Measurements from ENCODE around the gene ENPP1.
"Not testable (repeated sequence)": the region's sequence is repeated elsewhere in the genome, so short reads cannot be mapped to it uniquely, and the experiment has no call there.

The ENPP1 gene

DNA sequence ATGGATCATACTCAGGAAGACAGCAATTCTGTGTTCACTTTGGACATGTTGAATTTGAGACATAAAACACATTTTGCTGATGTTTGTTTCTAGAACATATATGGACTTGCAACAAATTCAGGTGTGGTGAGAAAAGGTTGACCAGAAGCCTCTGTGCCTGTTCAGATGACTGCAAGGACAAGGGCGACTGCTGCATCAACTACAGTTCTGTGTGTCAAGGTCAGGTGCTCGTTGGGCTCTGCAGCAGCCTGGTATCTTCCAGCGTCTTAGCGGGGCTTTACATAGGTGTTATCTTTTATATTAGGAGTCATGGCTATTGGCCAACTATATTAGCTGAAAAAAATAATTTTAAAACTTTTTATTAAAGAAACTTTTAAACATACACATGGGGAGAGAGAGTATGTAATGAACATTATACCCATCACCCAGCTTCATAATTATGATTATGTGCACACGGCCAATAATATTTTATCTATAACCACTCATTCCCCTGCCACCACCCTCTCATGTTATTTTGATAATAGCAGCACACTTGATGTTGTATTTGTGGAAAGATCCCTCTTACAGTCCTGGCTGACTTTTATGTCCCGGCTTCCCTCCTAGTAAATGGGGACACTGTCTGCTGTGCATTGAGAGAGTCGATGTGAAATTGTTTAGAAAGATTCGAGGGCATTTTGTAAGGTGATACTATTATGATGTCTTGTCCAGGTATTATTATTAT lies 43.4 kb downstream of the ENPP1 start:
- no peaks in the 10 kb centered on the region for H3K36me3 Mint-ChIP-seq (ENCODE audit: low read depth)
- no peaks in the 10 kb centered on the region for H3K9me3 Mint-ChIP-seq
- H3K4me3 Mint-ChIP-seq, result no peak overlapping the region
- no peak overlapping the region for H3K27ac Mint-ChIP-seq
- intact Hi-C loops (cut with micrococcal nuclease), result no loop called here
- H3K4me1 Mint-ChIP-seq (ENCODE audit: low read depth), result no peaks in the 10 kb centered on the region
- H3K27me3 Mint-ChIP-seq, result no peaks in the 10 kb centered on the region

DNA sequence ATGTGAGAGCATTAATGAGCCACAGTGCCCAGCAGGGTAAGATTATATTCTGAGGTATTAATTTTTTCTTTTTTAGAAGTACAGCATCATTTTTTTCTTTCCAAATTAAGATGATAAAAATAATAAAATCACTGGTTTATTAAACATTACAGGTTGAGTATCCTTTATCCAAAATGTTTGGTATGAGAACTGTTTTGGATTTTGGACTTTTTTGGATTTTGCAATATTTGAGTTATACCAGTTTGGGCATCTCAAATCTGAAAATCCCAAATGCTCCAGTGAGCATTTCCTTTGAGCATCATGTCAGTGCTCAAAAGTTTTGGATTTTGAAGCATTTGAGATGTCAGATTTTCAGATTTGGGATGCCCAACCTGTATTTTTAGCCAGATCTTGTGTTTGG lies 44.4 kb downstream of the ENPP1 start:
- intact Hi-C loops (cut with micrococcal nuclease), result no loop called here

GRCh38 chr6:131854803-131855202 lies 47.0 kb downstream of the ENPP1 start:
- H3K36me3 Mint-ChIP-seq (ENCODE audit: low read depth), result no peaks in the 10 kb centered on the region
- no peak overlapping the region for H3K27ac Mint-ChIP-seq
- intact Hi-C loops (cut with micrococcal nuclease), result no loop called here
- no peaks in the 10 kb centered on the region for H3K4me1 Mint-ChIP-seq (ENCODE audit: low read depth)
- no peaks in the 10 kb centered on the region for H3K27me3 Mint-ChIP-seq
- H3K4me3 Mint-ChIP-seq, result no peak overlapping the region
- H3K9me3 Mint-ChIP-seq, result no peaks in the 10 kb centered on the region

More for the DNA sequence above, 44.4 kb downstream of the ENPP1 start:
- Mint-ChIP-seq H3K27ac (no peak overlapping the region), H3K36me3 (ENCODE audit: low read depth) (no peaks in the 10 kb centered on the region), H3K27me3 (no peaks in the 10 kb centered on the region), H3K4me3 (no peak overlapping the region), H3K4me1 (ENCODE audit: low read depth) (no peaks in the 10 kb centered on the region), H3K9me3 (no peaks in the 10 kb centered on the region)

DNA sequence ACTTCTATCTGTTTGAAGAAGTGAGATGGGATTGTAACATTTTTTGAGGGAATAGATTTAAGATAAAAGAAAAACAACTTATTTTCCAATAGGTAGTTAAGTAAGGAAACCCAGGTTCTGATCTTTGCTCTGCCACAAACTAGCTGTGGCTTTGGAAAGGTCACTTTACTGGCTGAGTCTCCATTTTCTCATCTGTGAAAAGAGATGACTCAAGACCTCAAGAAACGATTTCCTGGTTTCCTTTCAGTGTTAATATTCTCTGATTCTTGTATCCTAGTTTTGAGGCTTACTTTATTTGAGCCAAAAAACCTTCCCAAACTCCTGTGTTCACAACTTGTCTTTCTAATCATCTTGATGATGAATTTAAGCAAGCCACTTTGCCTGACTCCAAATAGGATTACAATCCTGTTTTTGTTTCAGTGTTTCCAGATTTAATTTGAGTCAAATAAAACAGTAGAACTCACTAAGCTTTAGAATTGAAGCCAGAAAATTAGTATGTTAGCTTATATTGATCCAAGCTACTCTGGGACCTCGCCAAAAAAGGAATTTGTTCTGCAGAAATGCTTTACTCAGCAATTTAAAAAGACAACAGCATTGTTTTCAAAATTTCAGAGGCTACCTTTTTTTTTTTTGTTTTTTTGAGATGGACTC lies 51.1 kb downstream of the ENPP1 start:
- Mint-ChIP-seq H3K27me3 (no peaks in the 10 kb centered on the region), H3K36me3 (ENCODE audit: low read depth) (no peaks in the 10 kb centered on the region), H3K27ac (no peak overlapping the region), H3K4me1 (ENCODE audit: low read depth) (no peaks in the 10 kb centered on the region), H3K4me3 (no peak overlapping the region), H3K9me3 (no peaks in the 10 kb centered on the region)
- intact Hi-C loops (cut with micrococcal nuclease), result no loop called here

DNA sequence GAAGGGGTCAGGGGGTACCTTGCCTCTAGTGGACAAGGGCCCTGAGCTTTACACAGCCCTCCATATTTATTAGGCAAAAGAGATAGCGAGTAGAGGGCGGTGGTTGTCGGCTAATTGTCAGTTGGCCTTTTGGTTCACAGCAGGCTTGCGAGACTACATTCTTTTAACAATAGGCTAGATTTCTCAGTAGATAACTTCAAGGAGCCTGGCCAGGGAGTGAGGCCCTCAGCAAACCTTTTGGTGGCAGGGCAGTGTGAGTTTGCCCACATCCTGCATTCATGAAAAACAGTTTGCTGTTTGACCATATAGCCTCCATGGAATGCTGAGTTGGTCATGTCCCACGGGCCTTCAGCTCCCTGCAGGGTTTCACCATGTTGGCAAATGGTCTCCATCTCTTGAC lies 51.8 kb downstream of the ENPP1 start:
- H3K36me3 Mint-ChIP-seq (ENCODE audit: low read depth); H3K4me3 Mint-ChIP-seq; H3K4me1 Mint-ChIP-seq (ENCODE audit: low read depth); H3K27ac Mint-ChIP-seq; H3K27me3 Mint-ChIP-seq; intact Hi-C loops (cut with micrococcal nuclease); H3K9me3 Mint-ChIP-seq: not testable (repeated sequence)

GRCh38 chr6:131861381-131861780 lies 53.6 kb downstream of the ENPP1 start:
- intact Hi-C loops (cut with micrococcal nuclease), result no loop called here
- H3K36me3 Mint-ChIP-seq (ENCODE audit: low read depth), result no peaks in the 10 kb centered on the region
- H3K4me1 Mint-ChIP-seq (ENCODE audit: low read depth), result no peaks in the 10 kb centered on the region
- no peak overlapping the region for H3K27ac Mint-ChIP-seq
- no peaks in the 10 kb centered on the region for H3K27me3 Mint-ChIP-seq
- H3K9me3 Mint-ChIP-seq, result no peaks in the 10 kb centered on the region
- H3K4me3 Mint-ChIP-seq, result no peak overlapping the region

- intact Hi-C loops (cut with micrococcal nuclease), result no loop called here
Measured at GRCh38 chr6:131862476-131862875, 54.7 kb downstream of the ENPP1 start.

DNA sequence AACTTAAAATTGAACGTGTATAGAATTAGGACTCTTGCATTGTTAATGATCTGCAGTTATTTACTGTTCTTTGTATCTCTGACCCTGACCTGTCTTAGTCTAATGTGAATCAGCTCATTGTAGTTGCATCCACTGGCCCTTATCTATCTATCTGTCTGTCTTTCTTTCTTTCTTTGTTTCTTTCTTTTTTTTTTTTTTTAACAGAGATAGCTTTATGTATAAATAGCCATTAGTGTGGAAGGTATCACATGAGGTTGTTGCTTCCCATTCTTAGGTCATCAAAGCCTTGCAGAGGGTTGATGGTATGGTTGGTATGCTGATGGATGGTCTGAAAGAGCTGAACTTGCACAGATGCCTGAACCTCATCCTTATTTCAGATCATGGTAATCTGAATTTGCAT lies 59.9 kb downstream of the ENPP1 start:
- H3K4me3 Mint-ChIP-seq, result no peak overlapping the region
- H3K9me3 Mint-ChIP-seq, result no peaks in the 10 kb centered on the region
- no peaks in the 10 kb centered on the region for H3K4me1 Mint-ChIP-seq (ENCODE audit: low read depth)
- no peaks in the 10 kb centered on the region for H3K36me3 Mint-ChIP-seq (ENCODE audit: low read depth)
- H3K27ac Mint-ChIP-seq, result no peak overlapping the region
- no peaks in the 10 kb centered on the region for H3K27me3 Mint-ChIP-seq
- intact Hi-C loops (cut with micrococcal nuclease), result no loop called here

More at GRCh38 chr6:131862476-131862875, 54.7 kb downstream of the ENPP1 start:
- no peaks in the 10 kb centered on the region for H3K27me3 Mint-ChIP-seq
- H3K4me1 Mint-ChIP-seq (ENCODE audit: low read depth), result no peaks in the 10 kb centered on the region
- no peak overlapping the region for H3K27ac Mint-ChIP-seq
- H3K4me3 Mint-ChIP-seq, result no peak overlapping the region
- no peaks in the 10 kb centered on the region for H3K36me3 Mint-ChIP-seq (ENCODE audit: low read depth)
- no peaks in the 10 kb centered on the region for H3K9me3 Mint-ChIP-seq

DNA sequence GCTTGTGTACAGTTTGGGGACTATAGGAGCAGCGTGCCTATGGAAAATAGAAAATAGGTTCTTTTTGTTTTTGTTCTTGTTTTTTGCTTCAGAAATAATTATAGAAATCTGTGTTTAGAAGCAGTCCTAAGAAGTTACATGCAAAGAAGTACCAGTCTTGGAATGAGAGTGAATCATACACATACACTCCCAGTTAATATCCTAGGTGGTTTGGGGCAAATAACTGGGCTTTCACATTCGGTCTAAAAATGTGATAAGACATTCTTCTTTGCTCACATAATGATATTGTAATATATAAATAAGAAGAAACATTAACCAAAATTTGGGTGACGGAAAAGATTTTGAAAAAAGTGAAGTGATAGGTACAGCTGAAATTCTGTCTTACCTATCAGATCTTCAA lies 61.0 kb downstream of the ENPP1 start:
- intact Hi-C loops (cut with micrococcal nuclease), result no loop called here
- no peak overlapping the region for H3K4me3 Mint-ChIP-seq
- no peaks in the 10 kb centered on the region for H3K36me3 Mint-ChIP-seq (ENCODE audit: low read depth)
- no peaks in the 10 kb centered on the region for H3K4me1 Mint-ChIP-seq (ENCODE audit: low read depth)
- no peak overlapping the region for H3K27ac Mint-ChIP-seq
- H3K9me3 Mint-ChIP-seq, result no peaks in the 10 kb centered on the region
- no peaks in the 10 kb centered on the region for H3K27me3 Mint-ChIP-seq

DNA sequence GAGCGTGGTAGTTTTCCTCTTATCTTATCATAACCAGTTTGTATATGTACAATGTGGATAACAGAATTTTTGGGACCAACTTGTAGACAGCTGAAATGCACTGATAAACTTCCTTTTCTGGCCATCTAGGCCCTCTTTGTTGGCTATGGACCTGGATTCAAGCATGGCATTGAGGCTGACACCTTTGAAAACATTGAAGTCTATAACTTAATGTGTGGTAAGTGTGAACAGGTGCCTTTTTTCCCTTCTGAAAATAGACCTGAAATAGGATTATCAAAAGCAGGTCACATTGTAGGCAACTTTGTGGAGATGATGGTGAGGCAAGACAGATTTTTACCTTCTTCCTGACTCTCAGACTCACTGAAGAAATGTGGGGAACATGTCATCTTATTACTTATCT lies 67.8 kb downstream of the ENPP1 start:
- no peaks in the 10 kb centered on the region for H3K36me3 Mint-ChIP-seq (ENCODE audit: low read depth)
- no peaks in the 10 kb centered on the region for H3K27me3 Mint-ChIP-seq
- intact Hi-C loops (cut with micrococcal nuclease), result no loop called here
- no peak overlapping the region for H3K27ac Mint-ChIP-seq
- H3K4me1 Mint-ChIP-seq (ENCODE audit: low read depth), result no peaks in the 10 kb centered on the region
- no peaks in the 10 kb centered on the region for H3K9me3 Mint-ChIP-seq
- H3K4me3 Mint-ChIP-seq, result no peak overlapping the region

GRCh38 chr6:131876545-131876944 lies 68.7 kb downstream of the ENPP1 start:
- no peak overlapping the region for H3K4me3 Mint-ChIP-seq
- H3K4me1 Mint-ChIP-seq (ENCODE audit: low read depth), result no peaks in the 10 kb centered on the region
- intact Hi-C loops (cut with micrococcal nuclease), result no loop called here
- no peak overlapping the region for H3K27ac Mint-ChIP-seq
- H3K27me3 Mint-ChIP-seq, result no peaks in the 10 kb centered on the region
- no peaks in the 10 kb centered on the region for H3K36me3 Mint-ChIP-seq (ENCODE audit: low read depth)
- no peaks in the 10 kb centered on the region for H3K9me3 Mint-ChIP-seq

- Mint-ChIP-seq H3K27ac (no peak overlapping the region), H3K36me3 (ENCODE audit: low read depth) (no peaks in the 10 kb centered on the region), H3K4me1 (ENCODE audit: low read depth) (no peaks in the 10 kb centered on the region), H3K27me3 (no peaks in the 10 kb centered on the region), H3K9me3 (no peaks in the 10 kb centered on the region), H3K4me3 (no peak overlapping the region)
- intact Hi-C loops (cut with micrococcal nuclease), result no loop called here
Measured at GRCh38 chr6:131877999-131878789, 70.4 kb downstream of the ENPP1 start.

GRCh38 chr6:131883016-131883415 lies 75.2 kb downstream of the ENPP1 start:
- H3K4me3 Mint-ChIP-seq, result no peak overlapping the region
- intact Hi-C loops (cut with micrococcal nuclease), result no loop called here
- H3K27me3 Mint-ChIP-seq, result no peaks in the 10 kb centered on the region
- H3K36me3 Mint-ChIP-seq (ENCODE audit: low read depth), result no peaks in the 10 kb centered on the region
- H3K4me1 Mint-ChIP-seq (ENCODE audit: low read depth), result no peaks in the 10 kb centered on the region
- no peaks in the 10 kb centered on the region for H3K9me3 Mint-ChIP-seq
- H3K27ac Mint-ChIP-seq, result no peak overlapping the region

DNA sequence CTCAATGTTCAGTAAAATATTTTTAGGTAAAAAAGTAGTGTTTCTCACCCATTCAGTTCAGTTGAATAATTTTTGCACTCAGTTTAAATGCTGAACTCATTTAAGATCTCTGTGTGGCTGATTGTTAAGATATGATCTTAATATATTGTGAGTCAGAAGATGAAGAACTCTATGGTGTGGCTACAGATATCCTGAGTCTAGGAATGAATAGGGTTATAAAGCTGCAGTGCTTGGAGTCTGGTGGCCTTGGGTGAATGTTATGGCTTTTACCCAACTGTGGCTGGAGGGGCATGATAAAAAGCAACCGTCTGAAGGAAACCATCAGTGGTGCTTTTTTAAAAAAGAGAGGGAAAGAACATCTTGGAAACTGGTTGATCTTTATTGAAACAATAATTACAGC lies 77.4 kb downstream of the ENPP1 start:
- H3K27me3 Mint-ChIP-seq, result no peaks in the 10 kb centered on the region
- no peaks in the 10 kb centered on the region for H3K9me3 Mint-ChIP-seq
- intact Hi-C loops (cut with micrococcal nuclease), result no loop called here

More for the DNA sequence above, 77.4 kb downstream of the ENPP1 start:
- Mint-ChIP-seq H3K4me1 (ENCODE audit: low read depth) (no peaks in the 10 kb centered on the region), H3K27ac (no peak overlapping the region), H3K4me3 (no peak overlapping the region), H3K36me3 (ENCODE audit: low read depth) (no peaks in the 10 kb centered on the region)

Data from dendritic cell treated with granulocyte-macrophage colony-stimulating factor and Interleukin-4, amounts not matched to agents 40 ng/mL and 50 ng/mL, for 4 days (primary cell).